ENCODE measurements around the gene PKN2.

Gene PKN2

DNA sequence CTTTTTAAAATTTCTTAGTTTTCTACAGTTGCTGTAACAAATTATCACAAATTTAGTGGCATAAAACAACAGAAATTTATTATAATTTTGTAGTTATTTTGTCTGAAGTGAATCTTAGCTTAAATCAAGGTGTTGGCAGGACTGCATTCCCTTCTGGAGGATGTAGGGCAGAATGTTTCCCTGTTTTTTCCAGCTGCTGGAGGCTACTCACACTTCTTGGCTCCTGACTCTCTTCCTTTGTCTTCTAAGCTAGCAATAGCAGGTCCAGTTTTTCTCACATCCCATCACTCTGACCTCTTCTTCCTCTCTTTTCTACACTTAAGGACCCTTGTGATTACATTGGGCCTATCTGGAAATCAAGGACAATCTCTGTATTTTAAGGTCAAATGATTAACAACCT, 84.1 kb downstream of the PKN2 start:
- no peaks in the 10 kb centered on the region for H3K9me2 ChIP-seq (replicated peaks; ENCODE audit: insufficient read depth, low read length)
- H3K4me2 ChIP-seq (ENCODE audit: low read depth, low read length) = no peak overlapping the region
- no peak overlapping the region for H3K9ac ChIP-seq (ENCODE audit: low read length)
- H3K9me3 ChIP-seq (replicated peaks; ENCODE audit: insufficient read depth, low read length) = no peaks in the 10 kb centered on the region
- 0 out of 2 replicates have a peak, but pooled peaks cover 2% of the 10 kb centered on the region for H3F3A ChIP-seq (ENCODE audit: insufficient read depth, low read length)
- H3K4me3 ChIP-seq (ENCODE audit: low read length) = no peak overlapping the region
- no peaks in the 10 kb centered on the region for H3K27me3 ChIP-seq (replicated peaks; ENCODE audit: insufficient read depth, low read length)
- no peak overlapping the region for H2AFZ ChIP-seq (ENCODE audit: low read length)
- H3K36me3 ChIP-seq (replicated peaks; ENCODE audit: insufficient read depth, low read length) = no peaks in the 10 kb centered on the region; the same call in 1 of the 2 replicates
- no peak for DNase-seq
- no peaks in the 10 kb centered on the region; the same call in 1 of the 2 replicates for H4K20me1 ChIP-seq (ENCODE audit: insufficient read depth, low read length)
- TF ChIP-seq EZH2 (optimal IDR thresholded peaks at IDR 0.05; ENCODE audit: low read depth, low read length) (no peak), EZH2phosphoT487 (IDR thresholded peaks at IDR 0.05; ENCODE audit: low read length) (no peak)
- TF ChIP-seq, protein P1, sequence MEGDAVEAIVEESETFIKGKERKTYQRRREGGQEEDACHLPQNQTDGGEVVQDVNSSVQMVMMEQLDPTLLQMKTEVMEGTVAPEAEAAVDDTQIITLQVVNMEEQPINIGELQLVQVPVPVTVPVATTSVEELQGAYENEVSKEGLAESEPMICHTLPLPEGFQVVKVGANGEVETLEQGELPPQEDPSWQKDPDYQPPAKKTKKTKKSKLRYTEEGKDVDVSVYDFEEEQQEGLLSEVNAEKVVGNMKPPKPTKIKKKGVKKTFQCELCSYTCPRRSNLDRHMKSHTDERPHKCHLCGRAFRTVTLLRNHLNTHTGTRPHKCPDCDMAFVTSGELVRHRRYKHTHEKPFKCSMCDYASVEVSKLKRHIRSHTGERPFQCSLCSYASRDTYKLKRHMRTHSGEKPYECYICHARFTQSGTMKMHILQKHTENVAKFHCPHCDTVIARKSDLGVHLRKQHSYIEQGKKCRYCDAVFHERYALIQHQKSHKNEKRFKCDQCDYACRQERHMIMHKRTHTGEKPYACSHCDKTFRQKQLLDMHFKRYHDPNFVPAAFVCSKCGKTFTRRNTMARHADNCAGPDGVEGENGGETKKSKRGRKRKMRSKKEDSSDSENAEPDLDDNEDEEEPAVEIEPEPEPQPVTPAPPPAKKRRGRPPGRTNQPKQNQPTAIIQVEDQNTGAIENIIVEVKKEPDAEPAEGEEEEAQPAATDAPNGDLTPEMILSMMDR (IDR thresholded peaks at IDR 0.05; ENCODE audit: low read length) = no peak
- H3K27ac ChIP-seq (ENCODE audit: low read length) = no peak overlapping the region
- H3K79me2 ChIP-seq (ENCODE audit: low read length) = peaks cover 9% of the 10 kb centered on the region; the same call in 1 of the 2 replicates
- H3K4me1 ChIP-seq (ENCODE audit: low read length) = peaks cover 4% of the 10 kb centered on the region; the same call in 1 of the 2 replicates

DNA sequence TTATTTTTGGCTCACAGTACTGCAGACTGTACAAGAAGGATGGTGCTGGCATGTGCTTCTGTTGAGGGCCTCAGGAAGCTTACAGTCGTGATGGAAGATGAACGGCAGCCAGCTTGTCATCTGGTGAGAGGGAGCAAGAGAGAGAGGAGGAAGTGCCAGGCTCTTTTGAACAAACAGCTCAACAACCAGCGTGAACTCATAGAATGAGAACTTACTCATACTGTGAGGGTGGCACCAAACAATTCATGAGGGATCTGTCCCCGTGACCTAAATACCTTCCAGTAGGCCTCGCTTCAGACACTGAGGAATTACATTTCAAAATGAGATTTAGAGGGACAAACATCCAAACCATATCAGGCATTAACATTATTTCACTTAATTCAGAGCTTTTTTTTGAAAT, 84.7 kb downstream of the PKN2 start:
- Histone ChIP-seq H3K9me2 (replicated peaks; ENCODE audit: insufficient read depth, low read length) (no peaks in the 10 kb centered on the region), H3K27me3 (replicated peaks; ENCODE audit: insufficient read depth, low read length) (no peaks in the 10 kb centered on the region), H3K79me2 (ENCODE audit: low read length) (peaks cover 9% of the 10 kb centered on the region; the same call in 1 of the 2 replicates), H2AFZ (ENCODE audit: low read length) (no peak overlapping the region), H4K20me1 (ENCODE audit: insufficient read depth, low read length) (no peaks in the 10 kb centered on the region; the same call in 1 of the 2 replicates), H3K36me3 (replicated peaks; ENCODE audit: insufficient read depth, low read length) (no peaks in the 10 kb centered on the region; the same call in 1 of the 2 replicates), H3K9ac (ENCODE audit: low read length) (no peak overlapping the region), H3K4me2 (ENCODE audit: low read depth, low read length) (no peak overlapping the region), H3K27ac (ENCODE audit: low read length) (no peak overlapping the region), H3F3A (ENCODE audit: insufficient read depth, low read length) (0 out of 2 replicates have a peak, but pooled peaks cover 2% of the 10 kb centered on the region), H3K9me3 (replicated peaks; ENCODE audit: insufficient read depth, low read length) (no peaks in the 10 kb centered on the region), H3K4me1 (ENCODE audit: low read length) (peaks cover 4% of the 10 kb centered on the region; the same call in 1 of the 2 replicates), H3K4me3 (ENCODE audit: low read length) (no peak overlapping the region)
- no peak for TF ChIP-seq EZH2 (optimal IDR thresholded peaks at IDR 0.05; ENCODE audit: low read depth, low read length)
- TF ChIP-seq EZH2phosphoT487 (IDR thresholded peaks at IDR 0.05; ENCODE audit: low read length) = no peak
- TF ChIP-seq, protein P1 (IDR thresholded peaks at IDR 0.05; ENCODE audit: low read length) = no peak
- no peak for DNase-seq

DNA sequence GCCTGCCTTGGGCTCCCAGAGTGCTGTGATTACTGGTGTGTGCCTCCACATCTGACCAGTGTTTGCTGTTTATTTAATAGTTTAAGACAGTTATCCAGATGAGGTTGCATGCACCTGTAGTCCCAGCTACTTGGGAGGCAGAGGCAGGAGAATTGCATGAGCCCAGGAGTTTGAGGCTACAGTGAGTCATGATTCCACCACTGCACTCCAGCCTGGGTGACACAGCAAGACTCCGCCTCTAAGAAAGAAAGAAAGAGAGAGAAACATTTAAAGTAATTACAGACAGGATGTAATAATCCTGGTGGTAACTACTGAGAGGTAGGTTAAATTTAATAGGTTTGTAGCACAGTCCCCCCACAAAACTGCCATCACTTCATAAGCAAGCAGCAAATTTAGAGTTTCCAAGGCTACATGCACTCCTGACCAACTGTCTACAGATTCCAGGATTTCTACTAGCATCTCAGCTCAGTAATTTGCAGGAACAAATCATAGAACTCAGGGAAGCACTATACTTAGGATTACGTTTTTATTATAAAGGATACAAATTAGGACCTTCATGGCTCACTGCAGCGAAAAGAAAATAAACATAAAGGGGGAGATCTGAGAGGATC, 89.6 kb downstream of the PKN2 start:
- H3K4me1 ChIP-seq (ENCODE audit: low read length) = peaks cover 4% of the 10 kb centered on the region; the same call in 1 of the 2 replicates
- no peak overlapping the region for H3K9ac ChIP-seq (ENCODE audit: low read length)
- no peaks in the 10 kb centered on the region for H3K9me2 ChIP-seq (replicated peaks; ENCODE audit: insufficient read depth, low read length)
- H3K79me2 ChIP-seq (ENCODE audit: low read length) = no peaks in the 10 kb centered on the region
- no peak overlapping the region for H2AFZ ChIP-seq (ENCODE audit: low read length)
- DNase-seq = no peak
- no peaks in the 10 kb centered on the region; the same call in 1 of the 2 replicates for H3K36me3 ChIP-seq (replicated peaks; ENCODE audit: insufficient read depth, low read length)
- H3F3A ChIP-seq (ENCODE audit: insufficient read depth, low read length) = 0 out of 2 replicates have a peak, but pooled peaks cover 2% of the 10 kb centered on the region
- H3K4me2 ChIP-seq (ENCODE audit: low read depth, low read length) = no peak overlapping the region
- H3K27me3 ChIP-seq (replicated peaks; ENCODE audit: insufficient read depth, low read length) = no peaks in the 10 kb centered on the region
- H3K27ac ChIP-seq (ENCODE audit: low read length) = no peak overlapping the region
- H3K9me3 ChIP-seq (replicated peaks; ENCODE audit: insufficient read depth, low read length) = no peaks in the 10 kb centered on the region
- TF ChIP-seq EZH2 (optimal IDR thresholded peaks at IDR 0.05; ENCODE audit: low read depth, low read length) = no peak
- TF ChIP-seq, protein P1 (IDR thresholded peaks at IDR 0.05; ENCODE audit: low read length) = no peak
- TF ChIP-seq EZH2phosphoT487 (IDR thresholded peaks at IDR 0.05; ENCODE audit: low read length) = no peak
- no peak overlapping the region for H3K4me3 ChIP-seq (ENCODE audit: low read length)
- no peaks in the 10 kb centered on the region for H4K20me1 ChIP-seq (ENCODE audit: insufficient read depth, low read length)
